Fibroblast of lung (primary cell): Measurements from ENCODE around the gene GPC5. TPM values are rescaled to one million over a fixed set of nuclear protein-coding genes. Genes with fewer than 3 reads are reported as not detected.

ENCODE experiments used
- DNase-seq, 2 donors: peaks; one replicate each; pipeline versions ENCODE4 v3.0.0 to v3.0.0-alpha.2; 2010; ENCODE audit warnings: low read depth in 2 of 2
- H2AFZ ChIP-seq: 2 replicates; pipeline ENCODE4 v1.5.1; 2012; ENCODE audit warnings: low read length, control low read depth, inconsistent platforms
- H3K27ac ChIP-seq: 2 replicates; pipeline ENCODE4 v1.5.1; 2011; ENCODE audit warnings: low read length, control low read depth; ENCODE audit not compliant: insufficient read depth
- H3K27me3 ChIP-seq: 2 replicates; pipeline ENCODE4 v1.5.1; 2011; ENCODE audit warnings: mild to moderate bottlenecking, low read length; ENCODE audit not compliant: control insufficient read depth, insufficient read depth
- H3K36me3 ChIP-seq: 2 replicates; pipeline ENCODE4 v1.5.1; 2011; ENCODE audit warnings: low read length; ENCODE audit not compliant: control insufficient read depth, insufficient read depth
- H3K4me1 ChIP-seq: 2 replicates; pipeline ENCODE4 v1.5.1; 2011; ENCODE audit warnings: low read length; ENCODE audit not compliant: control insufficient read depth, insufficient read depth; ENCODE audit errors: extremely low read depth
- H3K4me2 ChIP-seq: 2 replicates; pipeline ENCODE4 v1.5.1; 2011; ENCODE audit warnings: low read length, control low read depth; ENCODE audit not compliant: insufficient read depth; ENCODE audit errors: extremely low read depth
- H3K4me3 ChIP-seq, 4 experiments: fragments of 200-600 bp in 1 of 4; sonication (generic) in 1 of 4; replicated peaks in 1 of 4; 2 replicates each; pipeline ENCODE4 v1.5.1; 2011 to 2016; ENCODE audit warnings: low read length in 4 of 4, low read depth in 3 of 4, mild to moderate bottlenecking in 3 of 4, control low read depth in 2 of 4, inconsistent platforms in 1 of 4, mixed read lengths in 1 of 4; ENCODE audit not compliant: insufficient read depth in 1 of 4; ENCODE audit errors: control extremely low read depth in 1 of 4
- H3K79me2 ChIP-seq: 2 replicates; pipeline ENCODE4 v1.5.1; 2012; ENCODE audit warnings: mild to moderate bottlenecking, low read length, inconsistent platforms; ENCODE audit not compliant: control insufficient read depth, insufficient read depth
- H3K9ac ChIP-seq: 2 replicates; pipeline ENCODE4 v1.5.1; 2011; ENCODE audit warnings: mild to moderate bottlenecking, low read length, control low read depth; ENCODE audit not compliant: insufficient read depth
- H3K9me3 ChIP-seq: 2 replicates; pipeline ENCODE4 v1.5.1; 2012; ENCODE audit warnings: low read depth, low read length; ENCODE audit not compliant: control insufficient read depth, insufficient read depth
- H4K20me1 ChIP-seq: 2 replicates; pipeline ENCODE4 v1.5.1; 2011; ENCODE audit warnings: low read length; ENCODE audit not compliant: control insufficient read depth, insufficient read depth; ENCODE audit errors: extremely low read depth
- CTCF ChIP-seq, 2 donors: IDR thresholded peaks in 1 of 2; conservative IDR thresholded peaks in 1 of 2; 1 replicate in 1 of 2; 2 replicates in 1 of 2; pipeline ENCODE4 v1.5.1; 2011 to 2012; ENCODE audit warnings: low read length in 2 of 2, control low read depth in 1 of 2, inconsistent platforms in 1 of 2, low read depth in 1 of 2, mild to moderate bottlenecking in 1 of 2
- EZH2 ChIP-seq: IDR thresholded peaks from 2 replicates; pipeline ENCODE4 v1.5.1; 2012; ENCODE audit warnings: low read length, control low read depth, mild to moderate bottlenecking; ENCODE audit errors: missing control alignments
- polyA plus RNA-seq, 2 donors: library from polyadenylated mRNA; depleted of rRNA in 1 of 2; stranded (reverse) in 1 of 2; unstranded in 1 of 2; fragments of >200 nt; gene quantifications; 2 replicates each; pipeline ENCODE4 v1.2.1, GENCODE V29; 2011 to 2012; ENCODE audit warnings: missing spikeins in 1 of 2
- total RNA-seq: library from RNA; depleted of rRNA; stranded (reverse); fragments of >200 nt; gene quantifications from 2 replicates; pipeline ENCODE4 v1.2.1, GENCODE V29; 2014

Gene GPC5
- total and polyA plus RNA-seq, 2 donors (not counting 1 experiment from before 2014, with no cell fraction given) = 0.17 TPM; not detected in 1

GRCh38 chr13:92461402-92461801 is 1063.0 kb downstream of the GPC5 start:
- Histone ChIP-seq H3K27ac (no peak overlapping the region), H3K79me2 (no peaks in the 10 kb centered on the region), H4K20me1 (no peaks in the 10 kb centered on the region), H3K36me3 (no peaks in the 10 kb centered on the region), H3K4me2 (no peak overlapping the region), H3K27me3 (no peaks in the 10 kb centered on the region), H3K4me1 (no peaks in the 10 kb centered on the region), H2AFZ (no peak overlapping the region), H3K9ac (no peak overlapping the region), H3K9me3 (no peaks in the 10 kb centered on the region), H3K4me3 (no peak overlapping the region)
- no peak for DNase-seq
- TF ChIP-seq EZH2 (no peak), CTCF (conservative IDR thresholded peaks at IDR 0.05 in 1 of 2, IDR thresholded peaks at IDR 0.05 in 1 of 2; ENCODE audit: low read depth in 1 of 2, low read length in 2 of 2) (no peak)

- Histone ChIP-seq H3K27me3 (no peaks in the 10 kb centered on the region), H3K9me3 (no peaks in the 10 kb centered on the region), H3K79me2 (no peaks in the 10 kb centered on the region), H2AFZ (no peak overlapping the region), H3K36me3 (no peaks in the 10 kb centered on the region), H3K4me2 (no peak overlapping the region), H3K27ac (no peak overlapping the region), H3K4me3 (no peak overlapping the region), H3K4me1 (no peaks in the 10 kb centered on the region), H4K20me1 (no peaks in the 10 kb centered on the region), H3K9ac (no peak overlapping the region)
- no peak for TF ChIP-seq EZH2
- no peak for TF ChIP-seq CTCF (conservative IDR thresholded peaks at IDR 0.05 in 1 of 2, IDR thresholded peaks at IDR 0.05 in 1 of 2; ENCODE audit: low read depth in 1 of 2, low read length in 2 of 2)
- DNase-seq = no peak
These were observed 1063.4 kb downstream of the GPC5 start for GRCh38 chr13:92461831-92462230.

- Histone ChIP-seq H3K27ac (no peak overlapping the region), H3K4me3 (no peak overlapping the region), H3K4me2 (no peak overlapping the region), H3K27me3 (no peaks in the 10 kb centered on the region), H3K79me2 (no peaks in the 10 kb centered on the region), H4K20me1 (no peaks in the 10 kb centered on the region), H3K4me1 (no peaks in the 10 kb centered on the region), H2AFZ (no peak overlapping the region), H3K9ac (no peak overlapping the region), H3K9me3 (no peaks in the 10 kb centered on the region), H3K36me3 (no peaks in the 10 kb centered on the region)
- DNase-seq = no peak
- no peak for TF ChIP-seq EZH2
- TF ChIP-seq CTCF (conservative IDR thresholded peaks at IDR 0.05 in 1 of 2, IDR thresholded peaks at IDR 0.05 in 1 of 2; ENCODE audit: low read depth in 1 of 2, low read length in 2 of 2) = no peak
These were observed 1064.7 kb downstream of the GPC5 start for GRCh38 chr13:92463134-92463533.
